Left hindlimb (tissue), 1 donor: ENCODE data around the gene MALT1.
A peak's percentile ranks its signal among the peaks of the same experiment; 100 is the strongest.

Experiments
- DNase-seq: peaks from one replicate; pipeline ENCODE4 v3.0.0-alpha.2; 2018

MALT1 gene

DNA sequence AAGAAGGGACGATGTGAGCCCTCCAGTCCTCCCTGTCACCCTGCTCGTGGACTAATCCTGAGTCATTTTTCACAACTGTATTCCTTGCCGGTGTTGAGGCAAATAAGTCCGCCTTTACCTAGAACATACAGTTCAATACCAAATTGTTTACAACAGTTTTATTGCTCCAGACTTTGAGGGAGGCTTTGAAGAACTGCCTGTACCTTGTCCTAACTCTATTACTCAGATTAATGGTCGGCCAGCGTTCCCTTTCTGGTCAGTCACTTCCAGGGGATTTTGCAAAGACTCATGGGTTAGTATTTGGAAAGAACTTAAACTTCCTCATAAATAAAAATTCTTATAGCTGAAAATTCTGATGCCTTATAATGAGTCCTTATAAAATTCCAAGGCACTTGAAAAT lies 108.3 kb downstream of the MALT1 start:
- DNase-seq: no peak

DNA sequence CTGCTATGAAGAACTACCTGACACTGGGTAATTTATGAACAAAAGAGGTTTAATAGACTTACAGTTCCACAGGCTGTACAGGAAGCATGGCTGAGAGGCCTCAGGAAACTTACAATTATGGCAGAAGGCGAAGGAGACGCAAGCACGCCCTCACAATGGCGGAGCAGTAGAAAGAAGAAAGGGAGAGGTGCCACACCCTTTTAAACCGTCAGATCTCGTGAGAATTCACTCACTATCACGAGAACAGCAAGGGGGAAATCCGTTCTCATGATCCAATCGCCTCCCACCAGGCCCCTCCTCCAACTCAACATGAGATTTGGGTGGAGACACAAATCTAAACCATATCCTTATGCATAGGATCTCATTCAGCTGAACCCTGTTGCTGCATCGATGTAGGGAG lies 108.8 kb downstream of the MALT1 start:
- no peak for DNase-seq

DNA sequence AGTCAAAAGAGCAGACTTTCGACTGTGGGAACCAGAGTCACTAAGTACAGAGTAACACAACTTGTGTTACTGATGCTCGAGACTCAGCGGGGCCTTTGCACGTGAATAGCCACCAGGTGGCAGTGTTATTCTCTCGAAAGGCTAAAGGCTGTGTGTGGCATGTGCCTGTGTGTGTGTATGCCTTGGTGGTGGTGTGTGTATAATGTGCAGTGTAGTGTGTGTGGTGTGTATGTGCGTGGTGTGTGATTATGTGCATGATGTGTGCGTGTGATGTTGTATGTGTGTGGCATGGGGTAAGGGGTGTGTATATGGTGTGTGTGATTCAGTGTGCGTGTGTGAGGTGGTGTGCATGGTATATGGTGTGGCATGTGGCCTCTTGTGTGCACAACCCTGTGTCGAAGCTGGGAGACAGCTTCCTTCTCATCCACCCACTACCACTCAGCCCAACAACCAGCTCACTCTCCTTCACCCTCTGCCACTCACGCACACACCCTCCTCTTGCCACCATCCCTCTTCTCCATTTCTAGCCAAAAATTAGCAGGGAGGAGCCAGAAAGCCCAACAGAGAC lies 110.4 kb downstream of the MALT1 start:
- DNase-seq: peak; percentile 85

DNA sequence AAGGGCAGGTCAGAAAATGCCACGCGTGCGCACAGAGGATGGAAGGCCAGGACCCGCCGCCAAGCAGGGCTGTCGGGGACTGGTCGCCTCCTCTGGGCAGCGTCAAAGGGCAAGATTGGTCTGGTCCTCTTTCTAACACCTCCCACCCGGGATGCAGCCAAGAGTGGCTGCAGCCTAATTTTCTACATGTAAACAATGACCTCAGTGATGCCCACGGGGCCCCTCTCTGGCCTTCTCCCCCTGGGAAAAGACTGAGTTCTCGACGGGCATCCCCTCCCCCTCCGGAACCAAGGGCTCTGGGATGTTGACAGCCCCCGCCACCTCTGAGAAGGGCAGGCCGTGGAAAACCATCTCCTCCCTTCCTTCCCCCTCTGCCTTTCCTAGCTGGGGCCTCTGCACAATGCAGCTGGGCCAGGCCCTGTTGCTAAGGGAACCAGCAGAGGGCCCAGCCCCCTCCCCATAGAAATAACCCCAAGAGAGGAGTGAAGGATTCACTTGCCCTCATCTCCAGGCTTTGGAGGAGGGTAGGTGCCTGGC lies 113.4 kb downstream of the MALT1 start:
- DNase-seq: peak; percentile 56

DNA sequence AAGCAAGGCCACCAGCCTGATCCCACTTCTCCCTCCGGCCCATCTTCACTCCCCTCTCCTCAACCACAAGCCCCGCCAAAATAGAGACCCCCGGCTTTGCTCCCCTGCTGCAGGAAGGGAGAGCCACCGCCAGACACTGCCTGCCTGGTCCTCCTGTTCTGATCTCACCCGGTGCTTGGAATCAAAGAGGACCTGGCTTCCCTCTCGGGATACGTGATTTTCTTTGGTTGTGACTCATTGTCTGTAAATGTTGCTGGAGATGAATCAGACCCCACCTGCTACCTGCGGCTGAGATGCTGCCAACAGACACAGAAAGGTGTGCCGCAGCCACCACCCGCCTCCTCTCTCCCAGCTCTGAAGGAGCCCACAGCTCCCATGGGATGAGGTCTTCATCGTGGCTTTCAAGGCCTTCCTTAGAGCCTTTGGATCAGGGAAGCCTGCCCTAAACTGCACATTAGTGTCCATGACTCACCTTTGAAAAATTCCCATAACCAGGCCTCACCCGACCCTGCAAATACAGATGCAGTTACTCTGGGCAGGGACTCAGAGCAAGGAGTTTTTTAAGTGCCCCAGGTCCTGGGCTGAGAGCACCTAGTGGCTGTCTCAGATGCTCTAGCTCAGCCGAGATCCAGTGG lies 114.0 kb downstream of the MALT1 start:
- no peak for DNase-seq

DNA sequence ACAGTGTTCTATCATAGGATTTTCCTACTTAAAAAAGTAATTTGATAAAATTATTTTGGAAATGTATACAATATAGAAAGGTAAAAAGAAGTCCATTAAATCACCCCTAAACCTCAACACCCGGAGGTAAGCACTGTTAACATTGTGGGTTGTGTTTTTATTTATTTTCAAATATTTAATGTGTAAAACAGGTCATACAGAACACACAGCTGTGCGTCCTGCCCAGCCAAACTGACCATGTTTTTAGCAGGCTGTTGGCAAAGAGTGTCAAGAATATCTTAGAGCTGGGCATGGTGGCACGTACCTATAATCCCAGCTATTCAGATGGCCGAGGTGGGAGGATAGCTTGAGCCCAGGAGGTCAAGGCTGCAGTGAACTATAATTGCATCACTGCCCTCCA lies 114.6 kb downstream of the MALT1 start:
- no peak for DNase-seq

DNA sequence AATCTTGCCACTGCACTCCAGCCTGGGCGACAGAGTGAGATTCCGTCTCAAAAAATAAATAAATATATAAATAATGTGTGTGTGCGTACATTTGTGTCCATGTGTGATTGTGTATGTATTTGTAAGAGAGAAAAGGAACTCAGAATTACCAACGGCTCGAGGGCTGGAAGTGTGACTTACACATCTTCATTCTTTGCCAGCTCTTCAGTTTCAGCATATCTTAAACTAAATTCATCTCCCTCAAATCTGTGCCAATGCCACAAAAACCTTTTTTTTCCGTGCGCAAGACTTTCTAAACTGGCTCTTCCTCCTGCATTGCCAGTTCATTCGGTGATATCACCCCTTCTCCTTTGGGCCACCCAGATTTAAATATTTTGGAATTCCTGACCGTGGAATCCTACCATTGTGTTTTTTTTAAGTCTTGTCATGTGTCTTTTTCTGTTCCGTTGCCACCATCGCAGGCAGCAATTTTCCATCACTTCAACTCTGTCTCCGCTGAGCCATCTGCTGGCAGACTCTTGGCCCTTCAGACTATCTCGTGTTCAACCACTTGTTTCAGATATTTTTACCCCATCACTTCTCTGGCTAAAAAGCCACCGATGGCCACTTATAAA lies 116.4 kb downstream of the MALT1 start:
- DNase-seq: no peak

DNA sequence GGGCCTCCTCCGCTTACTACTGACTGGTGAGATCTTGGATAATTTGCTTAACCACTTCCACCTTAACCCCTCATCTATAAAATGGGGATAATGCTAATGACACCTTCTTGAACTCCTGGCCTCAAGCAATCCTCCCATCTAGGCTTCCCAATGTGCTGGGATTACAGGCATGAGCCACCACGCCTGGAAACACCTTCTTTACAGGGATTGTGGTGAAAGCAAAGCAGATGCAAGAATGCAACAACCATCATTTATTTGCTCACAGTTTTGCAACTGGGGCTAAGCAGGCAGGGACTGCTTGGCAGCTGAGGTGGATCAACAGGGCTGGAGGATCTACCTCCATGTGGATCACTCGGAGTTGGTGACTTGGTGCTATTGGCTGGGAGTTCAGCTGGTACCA lies 117.2 kb downstream of the MALT1 start:
- no peak for DNase-seq

DNA sequence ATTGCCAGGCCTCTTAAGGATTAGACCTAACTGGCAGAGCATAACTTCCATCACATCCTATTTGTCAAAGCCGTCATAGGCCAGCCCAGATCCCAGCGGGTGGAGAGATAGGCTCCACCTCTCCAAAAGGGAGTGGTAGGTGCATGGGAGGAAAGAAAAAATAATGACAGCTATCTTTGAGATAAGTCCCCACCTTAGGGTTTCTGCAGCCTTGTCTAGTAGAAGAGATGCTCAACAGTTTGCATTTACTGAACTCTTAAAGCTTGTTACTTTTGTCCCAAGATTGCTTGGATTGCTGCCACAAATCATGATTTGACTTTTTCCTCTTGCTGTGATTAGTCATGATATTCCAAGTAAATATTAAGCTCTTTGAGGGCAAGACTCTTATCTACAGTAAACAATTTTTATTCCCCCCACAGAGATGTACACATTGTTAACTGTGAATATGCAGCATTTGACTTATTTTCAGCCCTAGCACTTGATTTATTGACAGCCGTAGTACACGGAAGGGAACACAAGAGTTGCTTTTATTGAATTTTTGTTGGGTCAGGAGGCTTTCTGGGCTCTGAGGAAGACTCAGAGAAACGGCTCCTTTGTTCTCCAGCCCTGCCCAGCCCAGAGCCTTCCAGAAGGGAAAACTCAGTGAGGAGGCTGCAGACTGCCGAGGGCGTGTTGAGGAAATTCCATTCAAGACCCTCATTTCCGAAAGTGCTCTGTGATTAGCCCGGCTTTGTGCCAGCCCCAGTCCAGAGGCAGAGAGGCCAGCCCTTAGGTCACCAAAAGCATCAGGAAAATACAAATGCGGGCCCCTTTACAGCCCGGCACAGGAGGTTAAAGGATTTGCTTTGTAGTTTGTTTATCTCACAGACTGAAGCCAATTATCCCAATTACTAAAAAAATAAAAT lies 118.0 kb downstream of the MALT1 start:
- peak; percentile 69 for DNase-seq

DNA sequence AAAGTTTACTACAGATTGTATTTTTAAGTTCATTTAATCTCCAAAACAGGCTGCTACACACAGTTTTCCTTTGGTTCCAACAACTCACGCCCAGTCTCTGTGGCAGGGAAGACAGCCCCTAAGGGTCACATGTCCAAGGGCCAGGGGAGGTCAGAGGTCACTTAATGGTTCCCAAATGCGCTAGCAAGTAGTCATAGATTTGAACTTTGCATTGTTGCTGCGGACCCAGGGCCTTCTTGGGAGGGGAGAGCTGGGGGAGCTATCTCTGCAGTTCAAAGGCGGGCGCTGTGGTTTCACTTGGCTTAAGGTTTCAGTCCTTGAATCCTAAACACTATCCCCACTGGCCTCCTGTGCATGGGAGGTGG lies 118.6 kb downstream of the MALT1 start:
- DNase-seq: no peak

DNA sequence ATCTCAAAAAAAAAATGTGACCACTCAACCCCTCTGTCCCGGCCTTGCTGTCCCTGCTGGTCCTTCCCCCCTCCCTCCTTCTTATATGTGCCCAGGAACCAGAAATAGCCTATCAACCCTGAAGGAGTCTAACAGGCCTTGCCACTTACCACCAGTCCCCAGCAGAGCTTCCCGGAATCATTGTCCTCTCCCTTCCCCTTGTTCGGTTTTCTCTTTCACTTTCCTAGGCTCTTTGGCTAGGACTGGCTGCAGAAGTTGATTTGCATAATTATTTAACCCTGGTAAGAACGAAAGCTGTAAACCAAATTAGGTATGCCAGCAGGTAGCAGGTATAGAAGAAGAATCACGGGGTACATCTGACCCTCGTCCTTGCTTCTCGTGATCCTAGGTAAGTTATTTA lies 120.8 kb downstream of the MALT1 start:
- DNase-seq: no peak

DNA sequence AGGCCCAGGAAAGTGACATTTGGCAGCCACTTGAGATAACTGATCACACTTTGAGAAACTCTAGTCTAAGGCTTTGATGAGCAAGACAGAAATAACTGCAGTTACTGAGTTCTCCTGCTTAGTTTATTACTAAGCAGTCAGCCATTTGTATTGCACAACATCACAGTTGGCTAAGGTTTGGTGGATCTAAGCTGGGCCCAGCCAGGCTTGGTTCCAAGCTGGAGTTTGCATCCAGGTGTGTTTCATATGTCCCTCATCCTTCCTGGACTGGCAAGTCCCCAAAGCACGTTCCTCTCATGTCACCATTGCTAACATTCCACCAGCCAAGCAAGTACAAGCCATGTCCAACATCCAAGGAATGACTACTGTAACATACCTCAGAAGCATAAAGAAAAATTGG lies 122.1 kb downstream of the MALT1 start:
- DNase-seq: no peak

DNA sequence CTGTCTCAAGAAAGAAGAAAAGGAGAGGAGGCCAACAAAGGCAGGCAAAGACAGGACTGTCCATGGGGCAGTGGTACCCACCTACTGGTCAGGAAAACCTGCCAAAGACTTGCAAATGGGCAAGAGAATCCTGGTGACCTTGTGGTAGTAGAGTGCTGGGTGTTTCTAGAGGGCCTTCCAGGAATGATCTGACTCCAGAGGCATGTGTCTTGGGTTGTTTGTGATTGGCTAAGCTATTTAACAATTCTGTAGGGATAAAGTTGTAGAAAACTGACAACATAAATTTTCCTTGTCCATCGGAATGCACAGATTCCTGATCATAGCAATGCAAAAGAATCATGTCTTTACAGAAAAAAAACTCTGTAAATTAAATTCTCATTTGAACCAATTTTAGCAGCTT lies 125.0 kb downstream of the MALT1 start:
- DNase-seq: no peak

DNA sequence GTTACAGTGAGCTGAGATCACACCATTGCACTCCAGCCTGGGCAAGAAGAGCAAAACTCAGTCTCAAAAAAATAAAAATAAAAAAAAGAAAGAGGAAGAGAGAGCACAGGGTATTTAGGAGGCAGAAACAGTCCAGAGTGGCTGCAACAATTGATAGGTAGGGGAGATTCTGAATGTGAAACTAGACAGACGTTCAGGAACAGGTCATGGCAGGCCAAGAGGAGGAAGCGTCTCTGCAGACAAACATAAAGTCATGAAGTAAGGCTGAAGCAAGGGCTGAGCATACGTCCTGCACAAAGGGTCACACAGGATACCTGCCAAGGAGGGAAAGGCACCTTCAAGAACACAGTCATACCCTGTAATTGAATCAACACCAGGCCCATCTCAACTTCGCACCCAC lies 129.3 kb downstream of the MALT1 start:
- no peak for DNase-seq

DNA sequence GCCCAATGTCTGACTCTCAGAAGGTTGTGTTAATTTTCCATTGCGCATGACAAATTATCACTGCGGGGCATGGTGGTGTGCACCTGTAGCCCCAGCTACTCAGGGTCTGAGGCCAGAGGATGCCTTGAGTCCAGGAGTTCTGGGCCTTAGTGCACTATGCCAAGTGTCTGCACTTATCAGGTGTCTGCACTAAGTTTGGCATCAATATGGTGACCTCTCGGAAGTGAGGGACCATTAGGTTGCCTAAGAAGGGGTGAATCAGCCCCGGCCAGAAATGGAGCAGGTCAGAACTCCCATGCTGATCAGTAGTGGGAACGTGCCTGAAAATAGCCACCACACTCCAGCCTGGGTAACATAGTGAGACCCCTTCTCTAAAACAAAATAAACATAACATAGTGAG lies 131.7 kb downstream of the MALT1 start:
- DNase-seq: no peak

DNA sequence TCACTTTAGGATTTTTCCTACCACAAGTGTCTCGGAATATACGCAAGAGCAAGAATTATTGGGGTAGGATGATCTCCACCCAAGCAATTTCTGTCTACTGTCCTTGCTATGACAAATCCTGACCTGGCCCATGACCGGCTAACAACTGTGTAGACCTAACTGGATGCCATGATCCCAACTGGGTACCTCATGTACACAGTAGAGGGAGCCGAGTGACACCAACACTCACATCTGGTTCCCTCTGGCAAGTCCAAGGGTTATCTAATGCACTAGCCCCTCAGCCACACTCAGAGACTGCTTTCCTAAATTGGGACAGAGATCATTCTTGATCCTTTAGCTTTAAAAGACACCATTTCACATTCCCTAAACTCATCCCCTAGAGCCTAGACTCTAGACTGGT lies 132.7 kb downstream of the MALT1 start:
- DNase-seq: no peak
